HCT116 (cell line): ENCODE measurements around the gene AP1G1.

Experiments
- EZH2 ChIP-seq: fragments of 200-600 bp; sonication (generic); IDR thresholded peaks from 2 replicates; pipeline ENCODE4 v1.6.1; 2017; ENCODE audit warnings: antibody characterized with exemption, mixed run types
- POLR2A ChIP-seq: IDR thresholded peaks from 2 replicates; pipeline ENCODE4 v1.7.0; 2011; ENCODE audit warnings: borderline replicate concordance; ENCODE audit not compliant: insufficient read depth, insufficient read length; ENCODE audit errors: extremely low read depth
- RAD21 ChIP-seq: IDR thresholded peaks from 2 replicates; pipeline ENCODE4 v1.6.1; 2012; ENCODE audit warnings: low read depth, mild to moderate bottlenecking
- SIN3A ChIP-seq: IDR thresholded peaks from 2 replicates; pipeline ENCODE4 v1.6.1; 2012; ENCODE audit warnings: low read depth
- TCF7L2 ChIP-seq: IDR thresholded peaks from 2 replicates; pipeline ENCODE4 v1.7.0; 2011; ENCODE audit warnings: borderline replicate concordance, inconsistent platforms; ENCODE audit not compliant: insufficient read depth, insufficient read length; ENCODE audit errors: extremely low read depth
- TF ChIP-seq, protein P1 (sequence below), 3 experiments: fragments of 200-600 bp in 1 of 3; sonication (generic) in 1 of 3; IDR thresholded peaks in 2 of 3; conservative IDR thresholded peaks in 1 of 3; 2 replicates each; pipeline ENCODE4 v1.5.1; 2012 to 2017; ENCODE audit warnings: low read depth in 2 of 3, low read length in 2 of 3, antibody characterized with exemption in 1 of 3, borderline replicate concordance in 1 of 3, control low read depth in 1 of 3, mild to moderate bottlenecking in 1 of 3, mixed read lengths in 1 of 3, mixed run types in 1 of 3, moderate library complexity in 1 of 3; ENCODE audit not compliant: insufficient read depth in 1 of 3

DNA sequence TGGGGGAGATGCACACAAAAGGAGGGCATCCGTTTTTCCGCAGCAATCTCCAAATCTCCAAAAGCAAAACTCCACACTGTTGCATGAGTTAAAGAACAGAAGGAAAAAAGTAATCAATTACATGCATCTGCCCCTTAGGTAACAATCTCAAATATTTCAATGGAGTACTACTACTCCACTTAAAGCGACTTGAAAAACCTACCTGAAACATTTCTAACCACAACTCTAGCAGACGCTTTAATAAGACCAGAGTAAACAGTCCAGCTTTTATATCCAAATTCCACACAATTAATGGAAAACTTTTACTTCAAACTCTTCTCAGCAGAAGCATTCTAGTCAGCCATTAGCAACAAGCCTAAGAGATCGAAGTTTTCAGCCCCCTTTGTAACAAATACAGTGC, 29.9 kb downstream of the AP1G1 start:
- TF ChIP-seq, protein P1, sequence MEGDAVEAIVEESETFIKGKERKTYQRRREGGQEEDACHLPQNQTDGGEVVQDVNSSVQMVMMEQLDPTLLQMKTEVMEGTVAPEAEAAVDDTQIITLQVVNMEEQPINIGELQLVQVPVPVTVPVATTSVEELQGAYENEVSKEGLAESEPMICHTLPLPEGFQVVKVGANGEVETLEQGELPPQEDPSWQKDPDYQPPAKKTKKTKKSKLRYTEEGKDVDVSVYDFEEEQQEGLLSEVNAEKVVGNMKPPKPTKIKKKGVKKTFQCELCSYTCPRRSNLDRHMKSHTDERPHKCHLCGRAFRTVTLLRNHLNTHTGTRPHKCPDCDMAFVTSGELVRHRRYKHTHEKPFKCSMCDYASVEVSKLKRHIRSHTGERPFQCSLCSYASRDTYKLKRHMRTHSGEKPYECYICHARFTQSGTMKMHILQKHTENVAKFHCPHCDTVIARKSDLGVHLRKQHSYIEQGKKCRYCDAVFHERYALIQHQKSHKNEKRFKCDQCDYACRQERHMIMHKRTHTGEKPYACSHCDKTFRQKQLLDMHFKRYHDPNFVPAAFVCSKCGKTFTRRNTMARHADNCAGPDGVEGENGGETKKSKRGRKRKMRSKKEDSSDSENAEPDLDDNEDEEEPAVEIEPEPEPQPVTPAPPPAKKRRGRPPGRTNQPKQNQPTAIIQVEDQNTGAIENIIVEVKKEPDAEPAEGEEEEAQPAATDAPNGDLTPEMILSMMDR (IDR thresholded peaks at IDR 0.05 in 2 of 3, conservative IDR thresholded peaks at IDR 0.05 in 1 of 3; ENCODE audit: borderline replicate concordance in 1 of 3, insufficient read depth in 1 of 3, low read depth in 2 of 3, low read length in 2 of 3) = no peak
- TF ChIP-seq EZH2 (no peak), SIN3A (no peak), RAD21 (no peak), TCF7L2 (no peak), POLR2A (no peak)
